Mesenchymal stem cell (in vitro differentiated cells and primary cell): ENCODE results near the gene CUL4A.

ENCODE experiments used
- DNase-seq: peaks from one replicate; pipeline ENCODE4 v3.0.0-alpha.2; 2013
- H2AFZ ChIP-seq: one replicate; pipeline ENCODE4 v1.6.1; 2013; ENCODE audit warnings: low read depth, mild to moderate bottlenecking, control low read depth, inconsistent platforms, low read length, moderate library complexity
- H2AK5ac ChIP-seq: 2 replicates; pipeline ENCODE4 v1.6.1; 2013; ENCODE audit warnings: low read length, moderate library complexity, mild to moderate bottlenecking, inconsistent platforms; ENCODE audit not compliant: severe bottlenecking
- H2BK120ac ChIP-seq: one replicate; pipeline ENCODE4 v1.6.1; 2013; ENCODE audit warnings: low read depth, mild to moderate bottlenecking, inconsistent platforms, low read length, moderate library complexity
- H2BK12ac ChIP-seq, 2 experiments: one replicate each; pipeline ENCODE4 v1.6.1; 2013; ENCODE audit warnings: inconsistent platforms in 2 of 2, low read length in 2 of 2, mild to moderate bottlenecking in 2 of 2, moderate library complexity in 2 of 2, control low read depth in 1 of 2
- H2BK15ac ChIP-seq: one replicate; pipeline ENCODE4 v1.6.1; 2013; ENCODE audit warnings: mild to moderate bottlenecking, low read depth, inconsistent platforms; ENCODE audit not compliant: poor library complexity, severe bottlenecking
- H2BK5ac ChIP-seq: 2 replicates; pipeline ENCODE4 v1.6.1; 2013; ENCODE audit warnings: low read depth, mild to moderate bottlenecking, low read length, control low read depth, inconsistent platforms; ENCODE audit not compliant: poor library complexity, severe bottlenecking
- H3K14ac ChIP-seq, 2 experiments: one replicate each; pipeline ENCODE4 v1.6.1; 2013; ENCODE audit warnings: inconsistent platforms in 2 of 2, low read length in 2 of 2, control low read depth in 1 of 2, mild to moderate bottlenecking in 1 of 2, moderate library complexity in 1 of 2
- H3K18ac ChIP-seq, 2 experiments: one replicate each; pipeline ENCODE4 v1.6.1; 2013; ENCODE audit warnings: inconsistent platforms in 2 of 2, low read length in 2 of 2, control low read depth in 1 of 2, low read depth in 1 of 2, mild to moderate bottlenecking in 1 of 2
- H3K23ac ChIP-seq, 2 experiments: one replicate each; pipeline ENCODE4 v1.6.1; 2013; ENCODE audit warnings: inconsistent platforms in 2 of 2, low read length in 2 of 2, mild to moderate bottlenecking in 2 of 2, moderate library complexity in 2 of 2, control low read depth in 1 of 2
- H3K27ac ChIP-seq: 2 replicates; pipeline ENCODE4 v1.5.1; 2013; ENCODE audit warnings: mild to moderate bottlenecking, moderate library complexity, low read length, control low read depth, inconsistent platforms; ENCODE audit not compliant: poor library complexity, severe bottlenecking
- H3K27me3 ChIP-seq, 2 experiments: 2 replicates each; pipeline versions ENCODE4 v1.6.1 to v1.7.0; 2013; ENCODE audit warnings: low read length in 2 of 2, mild to moderate bottlenecking in 2 of 2, moderate library complexity in 2 of 2, control low read depth in 1 of 2, inconsistent platforms in 1 of 2; ENCODE audit not compliant: control insufficient read depth in 1 of 2, insufficient read depth in 1 of 2
- H3K36me3 ChIP-seq, 2 experiments: 2 replicates each; pipeline versions ENCODE4 v1.6.1 to v1.7.0; 2013; ENCODE audit warnings: low read length in 2 of 2, control low read depth in 1 of 2, inconsistent platforms in 1 of 2, low read depth in 1 of 2, mild to moderate bottlenecking in 1 of 2; ENCODE audit not compliant: insufficient read depth in 2 of 2, control insufficient read depth in 1 of 2
- H3K4ac ChIP-seq, 2 experiments: one replicate each; pipeline ENCODE4 v1.6.1; 2013; ENCODE audit warnings: inconsistent platforms in 2 of 2, low read length in 2 of 2, mild to moderate bottlenecking in 2 of 2, moderate library complexity in 2 of 2, control low read depth in 1 of 2, low read depth in 1 of 2
- H3K4me1 ChIP-seq: 2 replicates; pipeline ENCODE4 v1.6.1; 2013; ENCODE audit warnings: low read depth, low read length, control low read depth; ENCODE audit not compliant: control insufficient read depth, insufficient read depth
- H3K4me2 ChIP-seq: 2 replicates; pipeline ENCODE4 v1.6.1; 2013; ENCODE audit warnings: low read length, mild to moderate bottlenecking, inconsistent platforms; ENCODE audit not compliant: poor library complexity, severe bottlenecking
- H3K4me3 ChIP-seq, 2 experiments: 2 replicates each; pipeline versions ENCODE4 v1.5.1 to v1.7.0; 2013; ENCODE audit warnings: low read length in 2 of 2, mild to moderate bottlenecking in 2 of 2, control low read depth in 1 of 2, low read depth in 1 of 2; ENCODE audit not compliant: insufficient read depth in 1 of 2
- H3K79me1 ChIP-seq: replicated peaks from 2 replicates; pipeline ENCODE4 v1.6.1; 2013; ENCODE audit warnings: mild to moderate bottlenecking, control low read depth, low read length, inconsistent platforms; ENCODE audit not compliant: poor library complexity, severe bottlenecking
- H3K9ac ChIP-seq: 2 replicates; pipeline ENCODE4 v1.7.0; 2013; ENCODE audit warnings: mild to moderate bottlenecking, low read length, moderate library complexity
- H3K9me3 ChIP-seq: 2 replicates; pipeline ENCODE4 v1.7.0; 2013; ENCODE audit warnings: mild to moderate bottlenecking, low read length; ENCODE audit not compliant: control insufficient read depth
- H4K8ac ChIP-seq: one replicate; pipeline ENCODE4 v1.6.1; 2013; ENCODE audit warnings: inconsistent platforms, mild to moderate bottlenecking, low read length, moderate library complexity
- H4K91ac ChIP-seq: one replicate; pipeline ENCODE4 v1.6.1; 2013; ENCODE audit warnings: mild to moderate bottlenecking, low read length, inconsistent platforms
- WGBS: methylation state at CpG from one replicate; pipeline ENCODE4 v1.1.7; 2013; ENCODE audit warnings: mixed read lengths; 5-methylcytosine and 5-hydroxymethylcytosine counted together

CUL4A gene

GRCh38 chr13:113210833-113211232, 1.4 kb downstream of the CUL4A start:
- Histone ChIP-seq H2BK12ac (no peak overlapping the region), H3K36me3 (peaks cover 8 to 45% of the 10 kb centered on the region in 2 experiments), H3K14ac (no peak overlapping the region), H3K9me3 (no peaks in the 10 kb centered on the region), H3K27me3 (no peaks in the 10 kb centered on the region), H2BK120ac (no peak overlapping the region), H3K4ac (no peak overlapping the region), H3K23ac (no peak overlapping the region), H2BK5ac (no peak overlapping the region), H3K4me2 (peak overlapping the region; percentile 1), H3K4me1 (peaks cover 16% of the 10 kb centered on the region), H2BK15ac (no peak overlapping the region), H4K8ac (no peak overlapping the region), H4K91ac (no peak overlapping the region), H2AK5ac (no peak overlapping the region), H3K9ac (peak overlapping the region; percentile 90), H3K79me1 (peaks cover 5% of the 10 kb centered on the region), H2AFZ (no peak overlapping the region), H3K18ac (no peak overlapping the region), H3K27ac (no peak overlapping the region), H3K4me3 (peak overlapping the region in 1 of 2 experiments; percentile 85)
- no peak for DNase-seq
- WGBS = 94% methylated on average over 4 of the region's 6 CpGs

- Histone ChIP-seq H3K4me2 (no peak overlapping the region), H4K8ac (no peak overlapping the region), H3K9ac (no peak overlapping the region), H3K4me3 (no peak overlapping the region), H3K36me3 (peaks cover 8 to 37% of the 10 kb centered on the region in 2 experiments), H3K79me1 (peaks cover 3% of the 10 kb centered on the region), H2BK15ac (no peak overlapping the region), H3K27ac (no peak overlapping the region), H3K9me3 (no peaks in the 10 kb centered on the region), H3K27me3 (no peaks in the 10 kb centered on the region), H3K4ac (no peak overlapping the region), H2BK120ac (no peak overlapping the region), H3K23ac (no peak overlapping the region), H3K4me1 (peaks cover 20% of the 10 kb centered on the region), H3K18ac (no peak overlapping the region), H3K14ac (no peak overlapping the region), H2BK12ac (no peak overlapping the region), H4K91ac (no peak overlapping the region), H2BK5ac (no peak overlapping the region), H2AFZ (no peak overlapping the region), H2AK5ac (no peak overlapping the region)
- no peak for DNase-seq
- 98% methylated on average over 10 of the region's 10 CpGs for WGBS
These were observed 2.4 kb downstream of the CUL4A start for GRCh38 chr13:113211774-113212173.

- no peaks in the 10 kb centered on the region for H3K9me3 ChIP-seq
- no peak overlapping the region for H3K4ac ChIP-seq
- no peak overlapping the region for H2AK5ac ChIP-seq
- no peak overlapping the region for H2AFZ ChIP-seq
- peaks cover 27% of the 10 kb centered on the region for H3K4me1 ChIP-seq
- H3K4me2 ChIP-seq = peak overlapping the region; percentile 18
- no peak overlapping the region for H3K23ac ChIP-seq
- no peak overlapping the region for H3K4me3 ChIP-seq
- H3K27ac ChIP-seq = peak overlapping the region; percentile 44
- H4K8ac ChIP-seq = no peak overlapping the region
- H2BK15ac ChIP-seq = no peak overlapping the region
- H3K14ac ChIP-seq = no peak overlapping the region
- peak overlapping the region; percentile 61 for H3K9ac ChIP-seq
- peak; percentile 55 for DNase-seq
- no peak overlapping the region for H4K91ac ChIP-seq
- 43% methylated on average over 5 of the region's 7 CpGs for WGBS
- H2BK12ac ChIP-seq = no peak overlapping the region
- no peak overlapping the region for H2BK120ac ChIP-seq
- H3K79me1 ChIP-seq = peaks cover 10% of the 10 kb centered on the region
- H3K27me3 ChIP-seq = no peaks in the 10 kb centered on the region
- peaks cover 28 to 55% of the 10 kb centered on the region in 2 experiments for H3K36me3 ChIP-seq
- no peak overlapping the region for H2BK5ac ChIP-seq
- H3K18ac ChIP-seq = no peak overlapping the region
These were observed 7.0 kb downstream of the CUL4A start for GRCh38 chr13:113216254-113217048.

- Histone ChIP-seq H2BK15ac (no peak overlapping the region), H3K14ac (no peak overlapping the region), H3K36me3 (peaks cover 42 to 56% of the 10 kb centered on the region in 2 experiments), H3K4me2 (no peak overlapping the region), H2BK120ac (no peak overlapping the region), H3K18ac (no peak overlapping the region), H2AK5ac (no peak overlapping the region), H4K8ac (no peak overlapping the region), H2AFZ (no peak overlapping the region), H3K9me3 (no peaks in the 10 kb centered on the region), H2BK12ac (no peak overlapping the region), H3K27me3 (no peaks in the 10 kb centered on the region), H4K91ac (no peak overlapping the region), H2BK5ac (no peak overlapping the region), H3K27ac (no peak overlapping the region), H3K23ac (no peak overlapping the region), H3K4me3 (no peak overlapping the region), H3K4me1 (peaks cover 32% of the 10 kb centered on the region), H3K4ac (no peak overlapping the region), H3K9ac (no peak overlapping the region), H3K79me1 (peaks cover 20% of the 10 kb centered on the region)
- DNase-seq = no peak
- WGBS = 98% methylated on average over 2 of the region's 3 CpGs
These were observed 9.2 kb downstream of the CUL4A start for GRCh38 chr13:113218586-113218985.
